H1 (cell line): ENCODE measurements around the gene SVEP1. TPM values are rescaled to one million over a fixed set of nuclear protein-coding genes. Genes with fewer than 3 reads are reported as not detected.

Source experiments
- POU5F1 ChIP-seq: IDR thresholded peaks from 2 replicates; pipeline ENCODE4 v1.6.1; 2011; ENCODE audit warnings: low read depth, mild to moderate bottlenecking, low read length, moderate library complexity
- RXRA ChIP-seq: IDR thresholded peaks from 2 replicates; pipeline ENCODE4 v1.6.1; 2011; ENCODE audit warnings: low read depth, mild to moderate bottlenecking, low read length, moderate library complexity; ENCODE audit not compliant: insufficient read depth
- polyA plus RNA-seq, 7 experiments: library from polyadenylated mRNA; depleted of rRNA in 3 of 7; stranded (reverse) in 5 of 7; unstranded in 2 of 7; fragments of >200 nt in 5 of 7; fragments of 200-250 nt in 2 of 7; gene quantifications; 1 replicate in 5 of 7; 2 replicates in 1 of 7; 4 replicates in 1 of 7; pipeline versions ENCODE4 v1.2.1 to v1.2.3, GENCODE V29; 2011 to 2013; ENCODE audit warnings: missing spikeins in 2 of 7, mixed read lengths in 2 of 7
- total RNA-seq: library from RNA; stranded (reverse); fragmentation: NEBNext Ultra II Directional; extraction: Animal tissue kit (Norgen Biotek cat#: 25700); gene quantifications from 2 replicates; pipeline ENCODE4 v1.2.1, GENCODE V29; 2021

The SVEP1 gene
- total and polyA plus RNA-seq, 2 of the 8 experiments (the other 6 are each of a cell fraction or from before 2014, with no cell fraction given), result 0.11 to 0.37 TPM

GRCh38 chr9:110457245-110457644 is 122.3 kb downstream of the SVEP1 start (continued):
- no peak for TF ChIP-seq RXRA
- no peak for TF ChIP-seq POU5F1
